GM13976 (cell line): ENCODE data around the gene PALB2.

ENCODE experiments used
- DNase-seq: peaks from one replicate; pipeline ENCODE4 v3.0.0; 2012; ENCODE audit warnings: low spot score
- CTCF ChIP-seq: IDR thresholded peaks from 2 replicates; pipeline ENCODE4 v1.5.1; 2012; ENCODE audit warnings: borderline replicate concordance, mild to moderate bottlenecking; ENCODE audit not compliant: insufficient read depth; ENCODE audit errors: extremely low read depth, missing control alignments, control extremely low read depth
- in situ Hi-C: fragments of 300-500 bp; cut with MboI; formaldehyde crosslinking; loops from one replicate; pipeline ENCODE4 v1.12.0; 2022; ENCODE audit warnings: low sequenced_read_pairs, mixed read lengths, inconsistent platforms; ENCODE audit not compliant: unreplicated experiment

The PALB2 gene

GRCh38 chr16:23566724-23567123 is 74.4 kb downstream of the PALB2 start:
- in situ Hi-C loops, result no loop called here
- DNase-seq, result no peak
- no peak for TF ChIP-seq CTCF

GRCh38 chr16:23564575-23565363 is 76.3 kb downstream of the PALB2 start:
- TF ChIP-seq CTCF, result no peak
- DNase-seq, result no peak
- in situ Hi-C loops, result no loop called here

GRCh38 chr16:23563186-23563585 is 77.9 kb downstream of the PALB2 start:
- in situ Hi-C loops, result no loop called here
- no peak for DNase-seq
- TF ChIP-seq CTCF, result no peak

GRCh38 chr16:23562505-23562904 is 78.6 kb downstream of the PALB2 start:
- no peak for TF ChIP-seq CTCF
- no peak for DNase-seq
- in situ Hi-C loops, result no loop called here

- no peak for TF ChIP-seq CTCF
Measured at GRCh38 chr16:23561586-23561985, 79.5 kb downstream of the PALB2 start.

GRCh38 chr16:23557779-23558702 is 83.1 kb downstream of the PALB2 start:
- TF ChIP-seq CTCF, result no peak
- in situ Hi-C loops, result no loop called here
- DNase-seq, result no peak

More at GRCh38 chr16:23561586-23561985, 79.5 kb downstream of the PALB2 start:
- in situ Hi-C loops, result no loop called here
- no peak for DNase-seq
